ENCODE data around the gene MED20. TPM values are rescaled to one million over a fixed set of nuclear protein-coding genes. Genes with fewer than 3 reads are reported as not detected.

The MED20 gene
- total RNA-seq, 2 experiments from 2014 or later, result 23.4 to 28.0 TPM

- DNase-seq, result no peak
- ATAC-seq, result no peak
- H3K36me3 Mint-ChIP-seq (ENCODE audit: low read depth), result no peaks in the 10 kb centered on the region
- no peak overlapping the region for H3K4me3 Mint-ChIP-seq
- TF ChIP-seq CTCF (IDR thresholded peaks at IDR 0.05), result no peak
- H3K4me1 Mint-ChIP-seq (ENCODE audit: low read depth), result no peaks in the 10 kb centered on the region
- no peak overlapping the region for H3K27ac Mint-ChIP-seq
- POLR2A ChIA-PET, result no interaction called here
- intact Hi-C loops (cut with micrococcal nuclease), result no loop called here
- CTCF ChIA-PET, result interaction anchor here (1.0 to 1.2 kb wide), 2 partner anchors 23 to 159 kb away, joined by 3 read pairs; no protein-coding TSS in a partner anchor
- H3K9me3 Mint-ChIP-seq, result no peaks in the 10 kb centered on the region
- H3K27me3 Mint-ChIP-seq, result no peaks in the 10 kb centered on the region
Measured at GRCh38 chr6:41884957-41885356, 36.0 kb downstream of the MED20 start.

GRCh38 chr6:41881506-41881905 is 39.4 kb downstream of the MED20 start:
- Mint-ChIP-seq H3K4me3 (no peak overlapping the region), H3K36me3 (ENCODE audit: low read depth) (no peaks in the 10 kb centered on the region), H3K4me1 (ENCODE audit: low read depth) (no peaks in the 10 kb centered on the region), H3K9me3 (no peaks in the 10 kb centered on the region), H3K27ac (no peak overlapping the region), H3K27me3 (no peaks in the 10 kb centered on the region)
- DNase-seq, result no peak
- intact Hi-C loops (cut with micrococcal nuclease), result no loop called here
- ChIA-PET POLR2A (interaction anchor here (0.9 to 1.3 kb wide), 2 partner anchors 33 to 253 kb away, joined by 3 read pairs; no protein-coding TSS in a partner anchor), CTCF (interaction anchor here (1.1 kb wide), 1 partner anchor 10 kb away, joined by 3 read pairs; no protein-coding TSS in a partner anchor)
- ATAC-seq, result no peak
- no peak for TF ChIP-seq CTCF (IDR thresholded peaks at IDR 0.05)

GRCh38 chr6:41878961-41879405 is 42.0 kb downstream of the MED20 start:
- Mint-ChIP-seq H3K9me3 (no peaks in the 10 kb centered on the region), H3K36me3 (ENCODE audit: low read depth) (no peaks in the 10 kb centered on the region), H3K4me3 (no peak overlapping the region), H3K27ac (no peak overlapping the region), H3K27me3 (no peaks in the 10 kb centered on the region), H3K4me1 (ENCODE audit: low read depth) (no peaks in the 10 kb centered on the region)
- DNase-seq (no peak), ATAC-seq (no peak)
- intact Hi-C loops (cut with micrococcal nuclease), result no loop called here
- TF ChIP-seq CTCF (IDR thresholded peaks at IDR 0.05), result no peak
- CTCF ChIA-PET, result interaction anchor here (0.8 to 1.4 kb wide), 2 partner anchors 32 to 166 kb away, joined by 3 to 4 read pairs; no protein-coding TSS in a partner anchor
- POLR2A ChIA-PET, result interaction anchor here (0.6 to 1.3 kb wide), 2 partner anchors 13 to 22 kb away, joined by 3 read pairs; no protein-coding TSS in a partner anchor

- ATAC-seq, result no peak
- no peak for DNase-seq
- no peak overlapping the region for H3K4me3 Mint-ChIP-seq
- TF ChIP-seq CTCF (IDR thresholded peaks at IDR 0.05), result no peak
- POLR2A ChIA-PET, result no interaction called here
- intact Hi-C loops (cut with micrococcal nuclease), result no loop called here
- CTCF ChIA-PET, result interaction anchor here (1.1 to 1.4 kb wide), 2 partner anchors 31 to 225 kb away, joined by 3 to 4 read pairs; no protein-coding TSS in a partner anchor
- no peaks in the 10 kb centered on the region for H3K36me3 Mint-ChIP-seq (ENCODE audit: low read depth)
- no peaks in the 10 kb centered on the region for H3K27me3 Mint-ChIP-seq
- no peak overlapping the region for H3K27ac Mint-ChIP-seq
- no peaks in the 10 kb centered on the region for H3K9me3 Mint-ChIP-seq
- H3K4me1 Mint-ChIP-seq (ENCODE audit: low read depth), result no peaks in the 10 kb centered on the region
Measured at GRCh38 chr6:41878246-41878645, 42.7 kb downstream of the MED20 start.

GRCh38 chr6:41877051-41877680 is 43.8 kb downstream of the MED20 start:
- ChIA-PET CTCF (interaction anchor here (1.4 kb wide), 1 partner anchor 30 kb away, joined by 3 read pairs; no protein-coding TSS in a partner anchor), POLR2A (no interaction called here)
- Mint-ChIP-seq H3K27me3 (no peaks in the 10 kb centered on the region), H3K4me1 (ENCODE audit: low read depth) (no peaks in the 10 kb centered on the region), H3K36me3 (ENCODE audit: low read depth) (no peaks in the 10 kb centered on the region), H3K27ac (no peak overlapping the region), H3K9me3 (no peaks in the 10 kb centered on the region), H3K4me3 (no peak overlapping the region)
- TF ChIP-seq CTCF (IDR thresholded peaks at IDR 0.05), result no peak
- no peak for DNase-seq
- no peak for ATAC-seq
- intact Hi-C loops (cut with micrococcal nuclease), result no loop called here
